Keratinocyte (primary cell): ENCODE results near the gene SFMBT1. TPM values are rescaled to one million over a fixed set of nuclear protein-coding genes. Genes with fewer than 3 reads are reported as not detected.
"Not testable (repeated sequence)": the region's sequence is repeated elsewhere in the genome, so short reads cannot be mapped to it uniquely, and the experiment has no call there.

Experiments used
- DNase-seq: peaks from one replicate; pipeline ENCODE4 v3.0.0-alpha.2; 2011; ENCODE audit warnings: low read depth, missing footprints, low spot score
- FAIRE-seq: peaks from 2 replicates; lab custom pipeline; 2011; peaks lifted over from hg19 to GRCh38; lab: Jason Lieb, UNC
- H2AFZ ChIP-seq: 2 replicates; pipeline ENCODE4 v1.6.0; 2012; ENCODE audit warnings: low read length, control low read depth, inconsistent platforms; ENCODE audit not compliant: control insufficient read depth
- H3K27ac ChIP-seq: 2 replicates; pipeline ENCODE4 v1.5.1; 2011; ENCODE audit warnings: low read length; ENCODE audit not compliant: control insufficient read depth, insufficient read depth
- H3K27me3 ChIP-seq: 3 replicates; pipeline ENCODE4 v1.6.0; 2011; ENCODE audit warnings: low read length; ENCODE audit not compliant: control insufficient read depth, insufficient read depth; ENCODE audit errors: extremely low read depth
- H3K36me3 ChIP-seq, 2 experiments: 2 replicates in 1 of 2; 3 replicates in 1 of 2; pipeline ENCODE4 v1.5.1; 2011; ENCODE audit warnings: low read length in 2 of 2, mild to moderate bottlenecking in 1 of 2; ENCODE audit not compliant: control insufficient read depth in 2 of 2, insufficient read depth in 2 of 2; ENCODE audit errors: extremely low read depth in 1 of 2
- H3K4me1 ChIP-seq: 3 replicates; pipeline ENCODE4 v1.5.1; 2011; ENCODE audit warnings: low read length; ENCODE audit not compliant: control insufficient read depth, insufficient read depth; ENCODE audit errors: extremely low read depth
- H3K4me2 ChIP-seq: 3 replicates; pipeline ENCODE4 v1.6.0; 2011; ENCODE audit warnings: low read depth, low read length; ENCODE audit not compliant: control insufficient read depth, insufficient read depth; ENCODE audit errors: extremely low read depth
- H3K4me3 ChIP-seq, 3 experiments: fragments of 200-600 bp in 1 of 3; sonication (generic) in 1 of 3; 2 replicates in 2 of 3; 3 replicates in 1 of 3; pipeline ENCODE4 v1.5.1; 2011 to 2016; ENCODE audit warnings: low read length in 3 of 3, mild to moderate bottlenecking in 3 of 3, control low read depth in 2 of 3, inconsistent platforms in 1 of 3, low read depth in 1 of 3, mixed read lengths in 1 of 3, mixed run types in 1 of 3, moderate library complexity in 1 of 3; ENCODE audit not compliant: control insufficient read depth in 2 of 3, insufficient read depth in 2 of 3; ENCODE audit errors: extremely low read depth in 1 of 3
- H3K79me2 ChIP-seq: 2 replicates; pipeline ENCODE4 v1.6.0; 2012; ENCODE audit warnings: low read length; ENCODE audit not compliant: control insufficient read depth, insufficient read depth
- H3K9ac ChIP-seq: 3 replicates; pipeline ENCODE4 v1.6.0; 2011; ENCODE audit warnings: low read length; ENCODE audit not compliant: control insufficient read depth, insufficient read depth; ENCODE audit errors: extremely low read depth
- H3K9me1 ChIP-seq: 3 replicates; pipeline ENCODE4 v1.6.0; 2011; ENCODE audit warnings: low read length; ENCODE audit not compliant: control insufficient read depth, insufficient read depth; ENCODE audit errors: extremely low read depth
- H3K9me3 ChIP-seq: 2 replicates; pipeline ENCODE4 v1.5.1; 2012; ENCODE audit warnings: low read depth, low read length; ENCODE audit not compliant: control insufficient read depth
- H4K20me1 ChIP-seq: 3 replicates; pipeline ENCODE4 v1.6.0; 2011; ENCODE audit warnings: low read length; ENCODE audit not compliant: control insufficient read depth, insufficient read depth; ENCODE audit errors: extremely low read depth
- EZH2 ChIP-seq: IDR thresholded peaks from one replicate; pipeline ENCODE4 v1.6.1; 2012; ENCODE audit warnings: inconsistent platforms, mild to moderate bottlenecking, low read length, moderate library complexity
- dilution Hi-C: fragments of 300-500 bp; cut with MboI; formaldehyde crosslinking; loops from one replicate; pipeline ENCODE4 v1.7.0; 2020; ENCODE audit warnings: low sequenced_read_pairs; ENCODE audit not compliant: extremely low pct_ligation_motif_present
- polyA plus RNA-seq, 5 experiments: library from polyadenylated mRNA; depleted of rRNA in 3 of 5; stranded (reverse) in 3 of 5; stranded (forward) in 1 of 5; unstranded in 1 of 5; fragments of >200 nt; gene quantifications; 1 replicate in 1 of 5; 2 replicates in 3 of 5; 3 replicates in 1 of 5; pipeline versions ENCODE4 v1.2.1 to v1.2.3, GENCODE V29; 2011 to 2012; ENCODE audit warnings: missing spikeins in 2 of 5, low read depth in 1 of 5, low replicate concordance in 1 of 5
- TF ChIP-seq, protein P1 (sequence below), 3 experiments: IDR thresholded peaks in 1 of 3; conservative IDR thresholded peaks in 1 of 3; optimal IDR thresholded peaks in 1 of 3; 2 replicates in 2 of 3; 3 replicates in 1 of 3; pipeline versions ENCODE3 to v1.5.1; 2011; ENCODE audit warnings: low read length in 3 of 3, mild to moderate bottlenecking in 3 of 3, moderate library complexity in 2 of 3, control low read depth in 1 of 3, inconsistent platforms in 1 of 3; ENCODE audit not compliant: insufficient read depth in 2 of 3; ENCODE audit errors: extremely low read depth in 1 of 3

SFMBT1 gene
- polyA plus RNA-seq, 1 donor (not counting 4 experiments of a cell fraction or from before 2014, with no cell fraction given) = 4.1 TPM

- H3K27ac ChIP-seq = no peak overlapping the region
- TF ChIP-seq, protein P1, sequence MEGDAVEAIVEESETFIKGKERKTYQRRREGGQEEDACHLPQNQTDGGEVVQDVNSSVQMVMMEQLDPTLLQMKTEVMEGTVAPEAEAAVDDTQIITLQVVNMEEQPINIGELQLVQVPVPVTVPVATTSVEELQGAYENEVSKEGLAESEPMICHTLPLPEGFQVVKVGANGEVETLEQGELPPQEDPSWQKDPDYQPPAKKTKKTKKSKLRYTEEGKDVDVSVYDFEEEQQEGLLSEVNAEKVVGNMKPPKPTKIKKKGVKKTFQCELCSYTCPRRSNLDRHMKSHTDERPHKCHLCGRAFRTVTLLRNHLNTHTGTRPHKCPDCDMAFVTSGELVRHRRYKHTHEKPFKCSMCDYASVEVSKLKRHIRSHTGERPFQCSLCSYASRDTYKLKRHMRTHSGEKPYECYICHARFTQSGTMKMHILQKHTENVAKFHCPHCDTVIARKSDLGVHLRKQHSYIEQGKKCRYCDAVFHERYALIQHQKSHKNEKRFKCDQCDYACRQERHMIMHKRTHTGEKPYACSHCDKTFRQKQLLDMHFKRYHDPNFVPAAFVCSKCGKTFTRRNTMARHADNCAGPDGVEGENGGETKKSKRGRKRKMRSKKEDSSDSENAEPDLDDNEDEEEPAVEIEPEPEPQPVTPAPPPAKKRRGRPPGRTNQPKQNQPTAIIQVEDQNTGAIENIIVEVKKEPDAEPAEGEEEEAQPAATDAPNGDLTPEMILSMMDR (optimal IDR thresholded peaks at IDR 0.05 in 1 of 3, IDR thresholded peaks at IDR 0.05 in 1 of 3, conservative IDR thresholded peaks at IDR 0.05 in 1 of 3; ENCODE audit: extremely low read depth in 1 of 3, insufficient read depth in 2 of 3, low read length in 3 of 3) = no peak
- TF ChIP-seq EZH2 = no peak
- H4K20me1 ChIP-seq = no peaks in the 10 kb centered on the region
- peaks cover 20% of the 10 kb centered on the region for H3K4me1 ChIP-seq
- H3K9me1 ChIP-seq = no peaks in the 10 kb centered on the region
- H3K4me2 ChIP-seq = no peak overlapping the region
- H3K36me3 ChIP-seq = no peaks in the 10 kb centered on the region
- no peak overlapping the region for H3K9ac ChIP-seq
- no peaks in the 10 kb centered on the region for H3K9me3 ChIP-seq
- FAIRE-seq (no peak), DNase-seq (no peak)
- H2AFZ ChIP-seq = no peak overlapping the region
- H3K4me3 ChIP-seq = no peak overlapping the region
- H3K27me3 ChIP-seq = no peaks in the 10 kb centered on the region
- dilution Hi-C loops = no loop called here
- peaks cover 8% of the 10 kb centered on the region for H3K79me2 ChIP-seq
These were observed 9.9 kb downstream of the SFMBT1 start for GRCh38 chr3:53035825-53036619.

DNA sequence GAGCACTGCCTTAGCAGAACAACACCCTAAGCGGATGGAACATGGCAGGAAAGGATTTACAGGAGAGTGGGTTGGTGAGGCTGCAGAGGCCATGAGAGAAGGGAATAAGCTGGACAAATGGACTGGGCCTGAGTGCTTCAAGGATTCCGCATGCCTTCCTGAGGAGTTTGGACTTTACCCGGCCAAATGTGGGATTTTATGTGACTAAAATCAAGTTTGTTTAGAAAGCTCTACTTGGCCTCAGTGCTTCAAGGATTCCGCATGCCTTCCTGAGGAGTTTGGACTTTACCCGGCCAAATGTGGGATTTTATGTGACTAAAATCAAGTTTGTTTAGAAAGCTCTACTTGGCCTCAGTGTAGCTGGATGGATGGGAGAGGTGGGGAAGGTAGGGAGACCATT, 10.9 kb downstream of the SFMBT1 start:
- dilution Hi-C loops = not testable (repeated sequence)

DNA sequence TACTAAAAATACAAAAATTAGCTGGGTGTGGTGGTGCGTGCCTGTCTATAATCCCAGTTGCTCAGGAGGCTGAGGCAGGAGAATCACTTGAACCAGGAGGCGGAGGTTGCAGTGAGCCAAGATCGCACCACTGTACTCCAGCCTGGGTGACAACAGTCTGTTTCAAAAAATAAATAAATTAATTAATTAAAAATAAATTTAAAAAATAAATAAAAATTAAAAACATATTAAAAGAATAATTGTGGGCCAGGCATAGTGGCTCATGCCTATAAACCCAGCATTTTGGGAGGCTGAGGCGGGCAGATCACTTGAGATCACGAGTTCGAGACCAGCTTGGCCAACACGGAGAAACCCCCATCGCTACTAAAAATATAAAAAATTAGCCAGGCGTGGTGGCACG, 11.5 kb downstream of the SFMBT1 start:
- H3K9me3 ChIP-seq, DNase-seq, H4K20me1 ChIP-seq, H3K36me3 ChIP-seq, H3K9me1 ChIP-seq, H2AFZ ChIP-seq, H3K4me1 ChIP-seq, FAIRE-seq, H3K27ac ChIP-seq, H3K4me2 ChIP-seq, H3K27me3 ChIP-seq, H3K79me2 ChIP-seq, dilution Hi-C loops, H3K9ac ChIP-seq, H3K4me3 ChIP-seq: not testable (repeated sequence)

More for the DNA sequence above, 10.9 kb downstream of the SFMBT1 start:
- DNase-seq, H3K4me2 ChIP-seq, H3K4me3 ChIP-seq, H4K20me1 ChIP-seq, H3K27me3 ChIP-seq, H2AFZ ChIP-seq, FAIRE-seq, H3K9me1 ChIP-seq, H3K27ac ChIP-seq, H3K9me3 ChIP-seq, H3K79me2 ChIP-seq, H3K9ac ChIP-seq, H3K36me3 ChIP-seq: not testable (repeated sequence)
- H3K4me1 ChIP-seq = peaks cover 13% of the 10 kb centered on the region
